SK-N-SH treated with all-trans-retinoic acid at 6 μM for 48 hours (cell line): ENCODE results near the gene PIP5K1C.
A peak's percentile ranks its signal among the peaks of the same experiment; 100 is the strongest.

ENCODE experiments used
- ATAC-seq: fragments of 200-7000 bp; cut with Tn5 transposase; 3 replicates; pipeline ENCODE4 v1.9.1; 2020; ENCODE audit warnings: mild to moderate bottlenecking, moderate library complexity
- BACH2 ChIP-seq: fragments of 250-450 bp; sonication (Bioruptor Pico); IDR thresholded peaks from 2 replicates; pipeline ENCODE4 v1.9.0; 2021; ENCODE audit warnings: mild to moderate bottlenecking, borderline replicate concordance
- CREB5 ChIP-seq: fragments of 250-450 bp; sonication (Bioruptor Pico); IDR thresholded peaks from 2 replicates; pipeline ENCODE4 v1.5.1; 2020; ENCODE audit warnings: low read depth, mild to moderate bottlenecking, moderate library complexity
- CSDC2 ChIP-seq: fragments of 250-450 bp; sonication (Bioruptor Pico); IDR thresholded peaks from 2 replicates; pipeline ENCODE4 v1.5.0; 2020; ENCODE audit warnings: mild to moderate bottlenecking, moderate library complexity
- CSRNP3 ChIP-seq: fragments of 250-450 bp; sonication (Bioruptor Pico); IDR thresholded peaks from 2 replicates; pipeline ENCODE4 v1.5.1; 2021; ENCODE audit warnings: mild to moderate bottlenecking, moderate library complexity
- ESRRG ChIP-seq: fragments of 250-450 bp; sonication (Bioruptor Pico); IDR thresholded peaks from 2 replicates; pipeline ENCODE4 v1.6.1; 2021; ENCODE audit warnings: mild to moderate bottlenecking
- GLIS3 ChIP-seq: fragments of 250-450 bp; sonication (Bioruptor Pico); IDR thresholded peaks from 2 replicates; pipeline ENCODE4 v1.5.0; 2020; ENCODE audit warnings: mild to moderate bottlenecking, moderate library complexity
- PATZ1 ChIP-seq: fragments of 250-450 bp; sonication (Bioruptor Pico); IDR thresholded peaks from 2 replicates; pipeline ENCODE4 v1.8.0; 2020; ENCODE audit warnings: mild to moderate bottlenecking, moderate library complexity, borderline replicate concordance
- PPARA ChIP-seq: fragments of 250-450 bp; sonication (Bioruptor Pico); IDR thresholded peaks from 2 replicates; pipeline ENCODE4 v1.5.0; 2020; ENCODE audit warnings: mild to moderate bottlenecking, borderline replicate concordance
- RARB ChIP-seq: fragments of 250-450 bp; sonication (Bioruptor Pico); IDR thresholded peaks from 2 replicates; pipeline ENCODE4 v1.8.0; 2021; ENCODE audit warnings: mild to moderate bottlenecking, moderate library complexity
- SNAI2 ChIP-seq: fragments of 250-450 bp; sonication (Bioruptor Pico); IDR thresholded peaks from 2 replicates; pipeline ENCODE4 v1.5.0; 2020; ENCODE audit warnings: mild to moderate bottlenecking, moderate library complexity
- TOX ChIP-seq: fragments of 250-450 bp; sonication (Bioruptor Pico); IDR thresholded peaks from 2 replicates; pipeline ENCODE4 v1.8.0; 2021; ENCODE audit warnings: mild to moderate bottlenecking, moderate library complexity, borderline replicate concordance
- TSHZ2 ChIP-seq: fragments of 250-450 bp; sonication (Bioruptor Pico); IDR thresholded peaks from 2 replicates; pipeline ENCODE4 v1.5.0; 2020; ENCODE audit warnings: mild to moderate bottlenecking, moderate library complexity
- ZC3H10 ChIP-seq: fragments of 250-450 bp; sonication (Bioruptor Pico); IDR thresholded peaks from 2 replicates; pipeline ENCODE4 v1.5.1; 2021; ENCODE audit warnings: mild to moderate bottlenecking, moderate library complexity
- ZFP3 ChIP-seq: fragments of 250-450 bp; sonication (Bioruptor Pico); IDR thresholded peaks from 2 replicates; pipeline ENCODE4 v1.5.0; 2020; ENCODE audit warnings: mild to moderate bottlenecking, moderate library complexity
- ZFP30 ChIP-seq: fragments of 450-650 bp; formaldehyde crosslinking; IDR thresholded peaks from 2 replicates; pipeline ENCODE4 v1.5.0; 2022; ENCODE audit warnings: mild to moderate bottlenecking, moderate library complexity
- ZNF565 ChIP-seq: fragments of 450-650 bp; formaldehyde crosslinking; conservative IDR thresholded peaks from 2 replicates; pipeline ENCODE4 v1.5.0; 2020; ENCODE audit warnings: low read depth, mild to moderate bottlenecking, moderate library complexity
- ZNF8 ChIP-seq: fragments of 450-650 bp; formaldehyde crosslinking; IDR thresholded peaks from 2 replicates; pipeline ENCODE4 v1.5.0; 2020; ENCODE audit warnings: mild to moderate bottlenecking, moderate library complexity

Gene PIP5K1C

GRCh38 chr19:3708207-3708931, 8.1 kb upstream of the PIP5K1C start, which contains the start of gene TJP3:
TSS of gene TJP3 (plus strand) at chr19:3708384. CDS start at chr19:3728433, 20,049 bp downstream.
- TF ChIP-seq ZFP30 (CRISPR knock-in tag), result no peak
- no peak for TF ChIP-seq CSRNP3 (CRISPR knock-in tag)
- no peak for TF ChIP-seq PATZ1 (CRISPR knock-in tag)
- no peak for TF ChIP-seq ZNF8 (CRISPR knock-in tag)
- TF ChIP-seq ESRRG (CRISPR knock-in tag), result no peak
- no peak for TF ChIP-seq TOX (CRISPR knock-in tag)
- TF ChIP-seq TSHZ2 (CRISPR knock-in tag), result no peak
- TF ChIP-seq GLIS3 (CRISPR knock-in tag), result no peak
- no peak for TF ChIP-seq SNAI2 (CRISPR knock-in tag)
- no peak for TF ChIP-seq RARB (CRISPR knock-in tag)
- TF ChIP-seq ZFP3 (CRISPR knock-in tag), result no peak
- ATAC-seq, result peak; percentile 32; the same call in 1 of the 3 replicates

GRCh38 chr19:3707868-3708206, 7.6 kb upstream of the PIP5K1C start:
- ATAC-seq, result peak; percentile 33; the same call in 1 of the 3 replicates
- TF ChIP-seq CSRNP3 (CRISPR knock-in tag) (no peak), TOX (CRISPR knock-in tag) (no peak), BACH2 (CRISPR knock-in tag) (no peak), ZNF565 (CRISPR knock-in tag) (no peak), ZFP30 (CRISPR knock-in tag) (no peak), CSDC2 (CRISPR knock-in tag) (no peak)

GRCh38 chr19:3701200-3701599, 932 bp upstream of the PIP5K1C start:
- TF ChIP-seq TOX (CRISPR knock-in tag) (no peak), CREB5 (CRISPR knock-in tag) (no peak), ZNF565 (CRISPR knock-in tag) (no peak), PPARA (CRISPR knock-in tag) (no peak), ZC3H10 (CRISPR knock-in tag) (no peak), ZFP3 (CRISPR knock-in tag) (no peak), TSHZ2 (CRISPR knock-in tag) (no peak), CSRNP3 (CRISPR knock-in tag) (no peak), BACH2 (CRISPR knock-in tag) (no peak)
- no peak for ATAC-seq
